Spleen (tissue), 11 donors: ENCODE results near the gene MYCN. TPM values are rescaled to one million over a fixed set of nuclear protein-coding genes. Genes with fewer than 3 reads are reported as not detected.

ENCODE experiments used
- DNase-seq: peaks from one replicate; pipeline ENCODE4 v3.0.0-alpha.2; 2020
- H3K27ac ChIP-seq, 8 donors: fragments of 200-600 bp; sonication (generic) in 7 of 8; 1 replicate in 4 of 8; 2 replicates in 4 of 8; pipeline versions ENCODE4 v1.5.0 to v1.8.0; 2016 to 2021; ENCODE audit warnings: inconsistent platforms in 4 of 8, mild to moderate bottlenecking in 4 of 8, moderate library complexity in 1 of 8
- H3K27me3 ChIP-seq, 7 donors: fragments of 200-600 bp; sonication (generic) in 6 of 7; replicated peaks in 1 of 7; 1 replicate in 4 of 7; 2 replicates in 3 of 7; pipeline versions ENCODE4 v1.5.0 to v1.8.0; 2016 to 2021; ENCODE audit warnings: inconsistent platforms in 3 of 7, mild to moderate bottlenecking in 1 of 7
- H3K36me3 ChIP-seq, 6 donors: fragments of 200-600 bp; sonication (generic) in 5 of 6; 1 replicate in 4 of 6; 2 replicates in 2 of 6; pipeline versions ENCODE4 v1.5.0 to v1.8.0; 2016 to 2021; ENCODE audit warnings: inconsistent platforms in 2 of 6
- H3K4me1 ChIP-seq, 6 donors: fragments of 200-600 bp; sonication (generic) in 5 of 6; 1 replicate in 3 of 6; 2 replicates in 3 of 6; pipeline versions ENCODE4 v1.5.0 to v1.8.0; 2016 to 2021; ENCODE audit warnings: inconsistent platforms in 3 of 6
- H3K4me3 ChIP-seq, 8 donors: fragments of 200-600 bp; sonication (generic) in 7 of 8; 1 replicate in 4 of 8; 2 replicates in 4 of 8; pipeline versions ENCODE4 v1.5.0 to v1.8.0; 2016 to 2021; ENCODE audit warnings: inconsistent platforms in 4 of 8, mild to moderate bottlenecking in 4 of 8, moderate library complexity in 2 of 8
- H3K9me3 ChIP-seq, 8 donors: fragments of 200-600 bp; sonication (generic) in 7 of 8; 1 replicate in 4 of 8; 2 replicates in 4 of 8; pipeline versions ENCODE4 v1.5.0 to v1.8.0; 2016 to 2021; ENCODE audit warnings: inconsistent platforms in 4 of 8
- CTCF ChIP-seq, 11 experiments: fragments of 200-600 bp in 7 of 11; fragments of 450-650 bp in 4 of 11; sonication (generic) in 4 of 11; IDR thresholded peaks in 8 of 11; conservative IDR thresholded peaks in 3 of 11; 1 replicate in 7 of 11; 2 replicates in 4 of 11; pipeline versions ENCODE4 v1.4.0 to v1.8.0; 2016 to 2021; ENCODE audit warnings: antibody characterized with exemption in 11 of 11, inconsistent platforms in 4 of 11, mild to moderate bottlenecking in 1 of 11
- POLR2A ChIP-seq, 3 donors: fragments of 450-650 bp; IDR thresholded peaks; one replicate each; pipeline ENCODE4 v1.5.1; 2017; ENCODE audit warnings: antibody characterized with exemption in 3 of 3, mild to moderate bottlenecking in 1 of 3
- POLR2AphosphoS5 ChIP-seq, 3 donors: sonication (generic); formaldehyde crosslinking; IDR thresholded peaks; one replicate each; pipeline ENCODE4 v1.5.1; 2017; ENCODE audit warnings: antibody characterized with exemption in 3 of 3
- WGBS, 5 donors: extraction: QIAGEN DNeasy Blood & Tissue Kit in 3 of 5; methylation state at CpG; one replicate each; pipeline versions ENCODE4 v1.1.5 to v1.1.7; 2013 to 2018; 5-methylcytosine and 5-hydroxymethylcytosine counted together
- intact Hi-C: fragments of 100-400 bp; cut with DNase I; formaldehyde crosslinking; loops from one replicate; pipeline ENCODE4 v1.15.0; 2023; ENCODE audit warnings: low total_unique reads
- polyA plus RNA-seq, 3 donors: library from polyadenylated mRNA; stranded (reverse); fragments of 200-250 nt; gene quantifications; one replicate each; pipeline ENCODE4 v1.2.1, GENCODE V29; 2013
- total RNA-seq, 7 donors: library from RNA; depleted of rRNA in 3 of 7; stranded (reverse); fragments of >200 nt in 3 of 7; fragmentation: NEBNext Ultra II Directional in 4 of 7; extraction: Animal tissue kit (Norgen Biotek cat#: 25700) in 4 of 7; gene quantifications; one replicate each; pipeline versions ENCODE4 v1.1.0 to v1.2.1, GENCODE V29; 2016 to 2021
- donor health status: healthy with polysubstance abuse.
- donor health status: DM: no; HTN: no; CAD: no; lungs with moderate emphysema.
- donor health status: DM: no; HTN: no; CAD: no.
- donor health status: Bipolar disorder and iron deficiency.
- donor health status: healthy.
- donor health status: DM: no; HTN: no; CAD: no.
- donor health status: DM: yes; HTN: yes; CAD: no.

Gene MYCN
- total and polyA plus RNA-seq, 10 donors: 0.03 to 1.3 (median 0.33) TPM; not detected in 2

- H3K36me3 ChIP-seq: no peaks in the 10 kb centered on the region
- H3K9me3 ChIP-seq: no peaks in the 10 kb centered on the region
- peaks cover 36 to 57% (median 45%) of the 10 kb centered on the region in 6 donors for H3K4me1 ChIP-seq
- H3K4me3 ChIP-seq: peak overlapping the region in 1 of 8 donors; percentile 50
- 1 to 4% (median 2%) methylated on average over 10 to 12 of the region's 12 CpGs for WGBS, 5 donors
- intact Hi-C loops: loop anchor here (10.0 kb wide), 1 partner anchor 561 kb away; no protein-coding TSS in a partner anchor
- no peak for DNase-seq
- peaks cover 0 to 69% (median 40%) of the 10 kb centered on the region in 7 donors for H3K27me3 ChIP-seq
- peak in 1 of 3 donors; percentile 22 for TF ChIP-seq POLR2AphosphoS5 (IDR thresholded peaks at IDR 0.05)
- no peak for TF ChIP-seq POLR2A (IDR thresholded peaks at IDR 0.05)
- TF ChIP-seq CTCF (IDR thresholded peaks at IDR 0.05 in 8 of 11, conservative IDR thresholded peaks at IDR 0.05 in 3 of 11): peak in 3 of 11 experiments; percentile 17 to 33 (median 29)
- peak overlapping the region in 1 of 8 donors; percentile 8 for H3K27ac ChIP-seq
These were observed 3.3 kb downstream of the MYCN start for GRCh38 chr2:15943378-15944280.

DNA sequence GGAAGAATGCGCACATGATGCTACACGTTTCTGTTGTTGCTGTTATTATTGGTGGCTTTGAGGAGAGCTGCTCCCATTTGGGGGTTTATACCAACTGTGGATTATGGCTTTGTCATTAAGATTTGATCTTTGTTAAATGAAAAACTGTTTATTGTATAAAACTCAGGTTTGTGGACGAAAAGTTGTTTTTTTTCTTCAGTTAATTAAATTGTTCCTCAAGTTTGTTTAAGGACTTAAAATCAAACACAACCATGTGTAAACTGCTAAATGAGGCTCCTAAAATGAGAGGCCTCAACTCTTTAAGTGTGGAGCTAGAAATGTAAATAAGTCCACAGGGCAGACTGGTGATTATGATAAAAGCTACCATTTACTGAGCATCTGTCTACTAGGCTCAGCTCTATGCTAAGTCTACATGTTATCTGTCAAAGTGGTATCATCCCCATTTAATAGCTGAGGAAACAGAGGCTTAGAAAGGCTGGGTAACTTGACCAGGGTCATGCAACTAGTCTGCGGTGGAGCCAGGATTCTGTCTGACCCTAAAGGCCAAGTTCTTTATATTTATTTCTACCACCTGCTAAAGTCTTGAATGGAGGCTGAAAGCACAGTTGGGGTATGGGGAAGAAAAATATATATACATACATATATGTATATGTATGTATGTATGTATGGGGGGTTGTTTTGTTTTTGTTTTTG is 4.1 kb downstream of the MYCN start:
- no peak overlapping the region for H3K4me3 ChIP-seq
- H3K27ac ChIP-seq: no peak overlapping the region
- WGBS, 5 donors: 37 to 44% (median 39%) methylated on average over 4 of the region's 4 CpGs
- TF ChIP-seq POLR2AphosphoS5 (IDR thresholded peaks at IDR 0.05) (no peak), CTCF (IDR thresholded peaks at IDR 0.05 in 8 of 11, conservative IDR thresholded peaks at IDR 0.05 in 3 of 11) (no peak), POLR2A (IDR thresholded peaks at IDR 0.05) (no peak)
- H3K36me3 ChIP-seq: no peaks in the 10 kb centered on the region
- H3K9me3 ChIP-seq: no peaks in the 10 kb centered on the region
- peaks cover 0 to 62% (median 33%) of the 10 kb centered on the region in 7 donors for H3K27me3 ChIP-seq
- intact Hi-C loops: loop anchor here (10.0 kb wide), 1 partner anchor 560 kb away; no protein-coding TSS in a partner anchor
- H3K4me1 ChIP-seq: peaks cover 33 to 49% (median 42%) of the 10 kb centered on the region in 6 donors
- no peak for DNase-seq

- Histone ChIP-seq H3K4me3 (no peak overlapping the region), H3K36me3 (no peaks in the 10 kb centered on the region), H3K27me3 (peaks cover 0 to 50% (median 20%) of the 10 kb centered on the region in 7 donors), H3K9me3 (no peaks in the 10 kb centered on the region), H3K27ac (no peak overlapping the region), H3K4me1 (peaks cover 19 to 32% (median 26%) of the 10 kb centered on the region in 6 donors)
- 80 to 91% (median 87%) methylated on average over 17 of the region's 17 CpGs for WGBS, 5 donors
- no peak for DNase-seq
- intact Hi-C loops: loop anchor here (10.0 kb wide), 1 partner anchor 559 kb away; no protein-coding TSS in a partner anchor
- TF ChIP-seq POLR2A (IDR thresholded peaks at IDR 0.05) (no peak), CTCF (IDR thresholded peaks at IDR 0.05 in 8 of 11, conservative IDR thresholded peaks at IDR 0.05 in 3 of 11) (no peak), POLR2AphosphoS5 (IDR thresholded peaks at IDR 0.05) (no peak)
These were observed 5.8 kb downstream of the MYCN start for GRCh38 chr2:15945909-15946705.
